ENCODE measurements around the gene WBP2NL.

The WBP2NL gene

DNA sequence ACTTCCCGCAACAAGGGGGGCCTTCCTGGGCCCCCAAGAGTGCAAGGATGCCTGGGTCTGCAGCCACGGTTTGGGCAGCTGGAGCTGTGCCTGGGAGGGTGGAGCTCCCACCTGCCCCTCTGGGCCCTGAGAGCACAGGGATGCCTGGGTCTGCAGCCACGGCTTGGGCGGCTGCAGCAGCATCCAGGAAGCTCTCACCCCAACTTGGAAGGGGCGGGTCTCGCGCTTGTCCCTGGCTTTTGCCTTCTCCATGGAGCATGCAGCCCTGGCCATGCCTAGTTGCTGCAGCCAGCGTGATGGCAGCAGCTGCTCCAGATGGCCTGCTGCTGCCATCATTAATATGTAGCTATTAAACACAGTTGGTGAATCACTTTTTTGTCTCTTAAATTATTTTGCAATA is 36.7 kb downstream of the WBP2NL start:
- Histone ChIP-seq H3K4me2 (ENCODE audit: low read length) (no peak overlapping the region), H3K9me3 (ENCODE audit: control insufficient read depth, low read length) (no peaks in the 10 kb centered on the region), H3K27ac (no peak overlapping the region), H3K27me3 (ENCODE audit: control insufficient read depth, insufficient read depth, low read length) (no peaks in the 10 kb centered on the region), H3K4me1 (no peaks in the 10 kb centered on the region), H3K9ac (no peak overlapping the region), H3K79me2 (no peaks in the 10 kb centered on the region), H3K36me3 (ENCODE audit: control insufficient read depth, insufficient read depth, low read length) (no peaks in the 10 kb centered on the region), H2AFZ (no peak overlapping the region), H3K4me3 (ENCODE audit: low read depth, low read length) (no peak overlapping the region)
- TF ChIP-seq, protein P1, sequence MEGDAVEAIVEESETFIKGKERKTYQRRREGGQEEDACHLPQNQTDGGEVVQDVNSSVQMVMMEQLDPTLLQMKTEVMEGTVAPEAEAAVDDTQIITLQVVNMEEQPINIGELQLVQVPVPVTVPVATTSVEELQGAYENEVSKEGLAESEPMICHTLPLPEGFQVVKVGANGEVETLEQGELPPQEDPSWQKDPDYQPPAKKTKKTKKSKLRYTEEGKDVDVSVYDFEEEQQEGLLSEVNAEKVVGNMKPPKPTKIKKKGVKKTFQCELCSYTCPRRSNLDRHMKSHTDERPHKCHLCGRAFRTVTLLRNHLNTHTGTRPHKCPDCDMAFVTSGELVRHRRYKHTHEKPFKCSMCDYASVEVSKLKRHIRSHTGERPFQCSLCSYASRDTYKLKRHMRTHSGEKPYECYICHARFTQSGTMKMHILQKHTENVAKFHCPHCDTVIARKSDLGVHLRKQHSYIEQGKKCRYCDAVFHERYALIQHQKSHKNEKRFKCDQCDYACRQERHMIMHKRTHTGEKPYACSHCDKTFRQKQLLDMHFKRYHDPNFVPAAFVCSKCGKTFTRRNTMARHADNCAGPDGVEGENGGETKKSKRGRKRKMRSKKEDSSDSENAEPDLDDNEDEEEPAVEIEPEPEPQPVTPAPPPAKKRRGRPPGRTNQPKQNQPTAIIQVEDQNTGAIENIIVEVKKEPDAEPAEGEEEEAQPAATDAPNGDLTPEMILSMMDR (IDR thresholded peaks at IDR 0.05): no peak

DNA sequence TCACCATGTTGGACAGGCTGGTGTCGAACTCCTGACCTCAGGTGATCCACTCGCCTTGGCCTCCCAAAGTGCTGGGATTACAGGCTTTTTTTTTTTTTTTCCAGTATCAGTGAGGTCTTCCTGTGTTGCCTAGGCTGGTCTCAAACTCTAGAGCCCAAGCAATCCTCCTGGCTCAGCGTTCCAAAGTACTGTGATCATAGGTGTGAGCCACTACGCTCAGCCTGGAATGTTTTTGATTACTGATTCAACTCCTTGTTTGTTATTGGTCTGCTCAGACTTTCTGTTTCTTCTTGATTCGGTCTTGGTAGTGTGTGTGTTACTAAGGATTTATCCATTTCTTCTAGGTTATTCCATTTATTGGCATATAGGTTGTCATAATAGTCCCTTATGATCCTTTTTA is 40.7 kb downstream of the WBP2NL start:
- Histone ChIP-seq H3K9me3 (ENCODE audit: control insufficient read depth, low read length) (no peaks in the 10 kb centered on the region), H3K79me2 (no peaks in the 10 kb centered on the region), H3K9ac (no peak overlapping the region), H2AFZ (no peak overlapping the region), H3K4me2 (ENCODE audit: low read length) (no peak overlapping the region), H3K4me1 (no peaks in the 10 kb centered on the region), H3K36me3 (ENCODE audit: control insufficient read depth, insufficient read depth, low read length) (no peaks in the 10 kb centered on the region), H3K27me3 (ENCODE audit: control insufficient read depth, insufficient read depth, low read length) (no peaks in the 10 kb centered on the region), H3K27ac (no peak overlapping the region), H3K4me3 (ENCODE audit: low read depth, low read length) (no peak overlapping the region)
- TF ChIP-seq, protein P1 (IDR thresholded peaks at IDR 0.05): no peak

DNA sequence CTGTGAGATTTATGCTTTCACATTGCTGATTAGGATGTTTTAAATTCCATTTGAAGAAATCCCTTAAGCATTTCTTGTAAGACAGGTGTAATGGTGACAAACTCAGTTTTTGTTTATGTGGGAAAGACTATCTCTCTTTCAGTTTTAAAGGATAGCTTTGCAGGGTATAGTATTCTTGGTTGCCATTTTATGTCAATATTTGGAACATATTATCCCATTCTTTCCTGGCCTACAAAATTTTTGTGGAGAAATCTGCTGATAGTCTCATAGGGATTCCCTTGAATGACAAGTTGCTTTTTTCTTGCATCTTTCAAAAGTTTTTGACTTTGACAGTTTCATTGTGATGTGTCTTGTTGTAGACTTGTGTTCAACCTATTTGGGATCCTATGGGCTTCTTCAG is 43.2 kb downstream of the WBP2NL start:
- Histone ChIP-seq H3K4me3 (ENCODE audit: low read depth, low read length) (no peak overlapping the region), H3K27ac (no peak overlapping the region), H3K4me2 (ENCODE audit: low read length) (no peak overlapping the region), H3K27me3 (ENCODE audit: control insufficient read depth, insufficient read depth, low read length) (no peaks in the 10 kb centered on the region), H2AFZ (no peak overlapping the region), H3K9ac (no peak overlapping the region), H3K36me3 (ENCODE audit: control insufficient read depth, insufficient read depth, low read length) (no peaks in the 10 kb centered on the region), H3K4me1 (no peaks in the 10 kb centered on the region), H3K79me2 (no peaks in the 10 kb centered on the region), H3K9me3 (ENCODE audit: control insufficient read depth, low read length) (no peaks in the 10 kb centered on the region)
- TF ChIP-seq, protein P1 (IDR thresholded peaks at IDR 0.05): no peak

DNA sequence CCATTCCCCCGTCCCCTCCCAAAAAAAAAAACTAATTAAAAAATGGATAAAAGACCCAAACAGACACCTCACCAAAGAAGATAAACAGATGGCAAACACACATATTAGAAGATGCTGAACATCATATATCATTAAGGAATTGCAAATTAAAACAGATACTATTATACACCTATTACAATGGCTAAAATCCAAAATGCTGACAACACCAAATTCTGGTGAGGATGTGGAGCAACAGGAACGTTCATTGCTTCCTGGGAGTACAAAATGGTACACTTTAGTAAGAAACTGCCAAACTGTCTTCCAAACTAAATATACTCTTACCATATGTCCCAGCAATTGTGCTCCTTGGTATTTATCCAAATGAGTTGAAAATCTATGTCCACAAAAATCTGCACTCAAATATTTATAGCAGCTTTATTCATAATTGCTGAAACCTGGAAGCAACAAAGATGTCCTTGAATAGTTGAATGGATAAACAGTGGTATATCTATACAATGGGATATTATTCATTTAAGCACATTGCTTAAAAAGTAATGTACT is 52.1 kb downstream of the WBP2NL start:
- no peak overlapping the region for H2AFZ ChIP-seq
- no peak overlapping the region for H3K4me2 ChIP-seq (ENCODE audit: low read length)
- H3K9me3 ChIP-seq (ENCODE audit: control insufficient read depth, low read length): no peaks in the 10 kb centered on the region
- H3K9ac ChIP-seq: no peak overlapping the region
- H3K4me1 ChIP-seq: no peaks in the 10 kb centered on the region
- H3K36me3 ChIP-seq (ENCODE audit: control insufficient read depth, insufficient read depth, low read length): no peaks in the 10 kb centered on the region
- TF ChIP-seq, protein P1 (IDR thresholded peaks at IDR 0.05): no peak
- no peak overlapping the region for H3K27ac ChIP-seq
- H3K27me3 ChIP-seq (ENCODE audit: control insufficient read depth, insufficient read depth, low read length): no peaks in the 10 kb centered on the region
- no peaks in the 10 kb centered on the region for H3K79me2 ChIP-seq
- H3K4me3 ChIP-seq (ENCODE audit: low read depth, low read length): no peak overlapping the region

DNA sequence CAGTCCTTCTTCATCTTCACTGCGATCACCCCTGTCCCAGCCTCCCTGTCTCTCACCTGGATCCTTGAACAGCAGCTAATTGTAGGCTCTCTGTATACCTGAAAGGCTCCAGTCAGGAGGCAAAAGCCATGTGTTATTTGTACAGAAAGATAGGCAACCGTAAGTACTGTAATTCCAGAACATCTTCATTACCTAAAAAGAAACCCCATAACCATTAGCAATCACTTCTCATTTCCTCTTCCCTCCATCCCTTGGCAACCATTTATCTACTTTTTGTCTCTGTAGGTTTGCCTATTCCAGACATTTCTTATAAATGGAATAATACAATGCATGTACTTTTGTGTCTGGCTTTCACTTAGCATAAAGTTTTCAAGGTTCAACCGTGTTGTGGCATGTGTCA is 54.2 kb downstream of the WBP2NL start:
- Histone ChIP-seq H2AFZ (no peak overlapping the region), H3K4me3 (ENCODE audit: low read depth, low read length) (no peak overlapping the region), H3K79me2 (no peaks in the 10 kb centered on the region), H3K27me3 (ENCODE audit: control insufficient read depth, insufficient read depth, low read length) (no peaks in the 10 kb centered on the region), H3K36me3 (ENCODE audit: control insufficient read depth, insufficient read depth, low read length) (no peaks in the 10 kb centered on the region), H3K9me3 (ENCODE audit: control insufficient read depth, low read length) (no peaks in the 10 kb centered on the region), H3K9ac (no peak overlapping the region), H3K4me2 (ENCODE audit: low read length) (no peak overlapping the region), H3K27ac (no peak overlapping the region), H3K4me1 (no peaks in the 10 kb centered on the region)
- TF ChIP-seq, protein P1 (IDR thresholded peaks at IDR 0.05): no peak
